ENCODE results near the gene GCK.

GCK gene

DNA sequence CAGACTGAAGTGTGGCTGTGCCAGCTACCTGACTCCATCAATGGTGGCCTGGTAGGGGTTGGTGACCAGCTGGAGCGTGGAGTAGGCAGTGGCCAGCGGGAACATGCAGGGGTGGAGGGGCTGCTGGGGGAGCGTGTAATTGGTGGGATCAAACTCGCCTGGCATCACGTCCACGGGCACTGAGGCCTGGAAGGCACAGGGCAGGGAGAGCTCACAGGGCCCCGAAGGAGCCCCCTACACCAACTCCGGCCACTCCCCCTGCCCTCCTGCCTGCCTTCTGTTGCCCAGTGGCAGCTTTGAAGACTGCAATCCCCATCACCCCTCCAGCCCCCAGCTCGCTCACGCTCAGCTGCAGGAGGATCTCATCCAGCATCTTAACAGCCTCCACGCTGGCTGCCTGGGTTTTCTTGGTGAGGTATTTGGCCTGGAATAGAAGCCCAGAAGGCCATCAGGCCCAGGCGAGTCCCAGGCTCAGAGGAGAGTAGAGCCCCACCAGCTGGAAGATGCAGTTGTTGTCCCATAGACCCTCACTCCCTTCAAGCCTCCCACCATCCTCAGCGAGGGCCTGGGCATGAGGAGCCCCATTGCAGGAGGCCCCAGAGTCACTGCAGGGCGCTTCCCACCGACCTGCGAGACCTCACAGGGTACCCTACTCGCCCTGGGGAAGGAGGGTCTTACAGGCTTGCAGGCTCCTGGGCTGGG lies 73.0 kb downstream of the GCK start:
- DNase-seq = no peak

DNA sequence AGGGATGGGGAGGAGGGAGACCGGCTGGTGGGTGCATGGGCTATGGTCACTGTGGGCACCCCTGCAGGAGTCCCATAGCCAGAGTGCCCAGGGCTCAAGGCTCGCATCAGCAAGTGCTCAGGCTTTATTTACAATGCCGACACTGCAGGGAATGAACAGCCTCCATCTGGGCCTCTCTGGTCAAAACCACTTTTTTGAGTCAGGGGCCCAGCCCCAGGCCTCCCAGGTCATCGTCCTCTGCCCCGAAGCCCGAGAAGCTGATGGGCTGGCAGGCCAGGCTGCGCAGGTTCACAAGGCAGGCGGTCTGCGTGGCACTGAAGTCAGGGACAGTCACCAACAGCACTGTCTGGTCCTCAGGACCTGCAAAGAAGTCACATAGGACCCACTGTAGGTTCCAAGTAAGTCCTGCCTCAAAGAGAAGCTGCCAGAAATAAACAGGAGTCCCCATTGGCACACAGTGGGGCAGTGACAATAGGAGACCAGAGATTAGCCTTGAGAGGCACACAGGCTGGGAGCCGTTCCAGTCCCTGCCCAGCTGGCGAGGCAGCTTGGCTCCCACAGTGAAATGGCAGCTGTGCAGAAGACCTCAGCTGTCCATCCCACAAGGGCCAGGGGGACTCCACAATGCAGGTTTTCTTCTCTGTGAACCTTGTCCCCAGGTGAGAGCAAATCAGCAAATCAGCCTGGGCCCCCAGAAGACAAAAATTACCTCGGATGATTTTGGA lies 74.5 kb downstream of the GCK start:
- peak; percentile 66 for DNase-seq

DNA sequence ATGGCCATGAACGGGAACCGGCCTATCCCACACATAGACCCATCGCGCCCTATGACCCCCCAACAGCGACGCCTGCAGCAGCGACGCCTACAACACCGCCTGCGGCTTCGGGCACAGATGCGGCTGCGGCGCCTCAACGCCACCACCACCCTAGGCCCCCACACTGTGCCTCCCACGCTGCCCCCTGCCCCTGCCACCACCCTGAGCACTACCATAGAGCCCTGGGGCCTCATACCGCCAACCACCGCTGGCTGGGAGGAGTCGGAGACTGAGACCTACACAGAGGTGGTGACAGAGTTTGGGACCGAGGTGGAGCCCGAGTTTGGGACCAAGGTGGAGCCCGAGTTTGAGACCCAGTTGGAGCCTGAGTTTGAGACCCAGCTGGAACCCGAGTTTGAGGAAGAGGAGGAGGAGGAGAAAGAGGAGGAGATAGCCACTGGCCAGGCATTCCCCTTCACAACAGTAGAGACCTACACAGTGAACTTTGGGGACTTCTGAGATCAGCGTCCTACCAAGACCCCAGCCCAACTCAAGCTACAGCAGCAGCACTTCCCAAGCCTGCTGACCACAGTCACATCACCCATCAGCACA lies 75.4 kb downstream of the GCK start:
- DNase-seq = no peak

DNA sequence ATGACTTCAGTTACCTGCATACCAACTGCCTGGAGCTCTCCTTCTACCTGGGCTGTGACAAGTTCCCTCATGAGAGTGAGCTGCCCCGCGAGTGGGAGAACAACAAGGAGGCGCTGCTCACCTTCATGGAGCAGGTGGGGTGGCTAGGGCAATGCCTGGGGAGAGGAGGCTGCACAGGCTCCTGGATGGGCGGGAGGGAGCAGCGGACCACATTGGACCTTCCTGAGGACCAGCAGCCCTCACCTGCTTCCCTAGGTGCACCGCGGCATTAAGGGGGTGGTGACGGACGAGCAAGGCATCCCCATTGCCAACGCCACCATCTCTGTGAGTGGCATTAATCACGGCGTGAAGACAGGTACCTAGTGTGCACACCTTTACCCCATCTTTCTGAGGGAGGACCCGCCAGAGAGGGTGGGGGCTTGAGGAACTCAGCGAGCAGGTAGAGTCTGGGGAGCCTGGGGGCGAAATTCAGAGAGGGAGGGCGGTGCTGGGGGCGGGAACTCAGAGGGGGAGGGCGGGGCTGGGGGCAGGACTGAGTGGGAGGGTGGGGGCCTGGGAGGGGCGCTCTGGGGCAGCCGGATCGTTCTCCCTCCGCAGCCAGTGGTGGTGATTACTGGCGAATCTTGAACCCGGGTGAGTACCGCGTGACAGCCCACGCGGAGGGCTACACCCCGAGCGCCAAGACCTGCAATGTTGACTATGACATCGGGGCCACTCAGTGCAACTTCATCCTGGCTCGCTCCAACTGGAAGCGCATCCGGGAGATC lies 76.1 kb downstream of the GCK start:
- DNase-seq = no peak

DNA sequence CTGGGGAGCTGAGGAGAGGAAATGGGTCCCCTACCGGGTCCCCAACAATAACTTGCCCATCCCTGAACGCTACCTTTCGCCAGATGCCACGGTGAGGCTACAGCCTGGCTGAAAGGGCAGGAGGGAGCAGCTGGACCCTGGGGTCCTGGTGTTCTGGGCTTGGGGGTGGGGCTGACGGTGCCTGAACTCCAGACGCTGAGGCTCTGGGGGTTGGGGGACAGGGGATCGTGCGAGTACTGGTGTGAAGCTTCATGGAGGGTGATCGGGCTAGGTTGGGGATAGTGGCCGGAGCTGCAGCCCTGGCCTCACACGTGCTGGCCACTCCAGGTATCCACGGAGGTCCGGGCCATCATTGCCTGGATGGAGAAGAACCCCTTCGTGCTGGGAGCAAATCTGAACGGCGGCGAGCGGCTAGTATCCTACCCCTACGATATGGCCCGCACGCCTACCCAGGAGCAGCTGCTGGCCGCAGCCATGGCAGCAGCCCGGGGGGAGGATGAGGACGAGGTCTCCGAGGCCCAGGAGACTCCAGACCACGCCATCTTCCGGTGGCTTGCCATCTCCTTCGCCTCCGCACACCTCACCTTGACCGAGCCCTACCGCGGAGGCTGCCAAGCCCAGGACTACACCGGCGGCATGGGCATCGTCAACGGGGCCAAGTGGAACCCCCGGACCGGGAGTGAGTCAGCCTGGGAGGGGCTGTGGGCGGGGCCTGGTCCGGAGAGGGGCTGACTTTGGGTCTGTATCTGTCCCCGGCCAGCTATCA lies 76.8 kb downstream of the GCK start:
- DNase-seq = no peak

DNA sequence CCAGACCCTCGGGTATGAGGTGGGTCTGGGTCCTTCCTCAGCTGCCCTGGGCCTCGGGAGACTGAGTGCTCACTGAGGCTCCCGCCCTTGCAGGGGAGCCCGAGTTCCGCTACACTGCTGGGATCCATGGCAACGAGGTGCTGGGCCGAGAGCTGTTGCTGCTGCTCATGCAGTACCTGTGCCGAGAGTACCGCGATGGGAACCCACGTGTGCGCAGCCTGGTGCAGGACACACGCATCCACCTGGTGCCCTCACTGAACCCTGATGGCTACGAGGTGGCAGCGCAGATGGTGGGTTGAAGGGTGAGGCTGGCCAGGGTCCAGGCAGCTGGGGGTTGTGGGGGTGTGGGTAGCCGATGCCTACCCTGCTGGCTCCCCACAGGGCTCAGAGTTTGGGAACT lies 77.5 kb downstream of the GCK start:
- no peak for DNase-seq

DNA sequence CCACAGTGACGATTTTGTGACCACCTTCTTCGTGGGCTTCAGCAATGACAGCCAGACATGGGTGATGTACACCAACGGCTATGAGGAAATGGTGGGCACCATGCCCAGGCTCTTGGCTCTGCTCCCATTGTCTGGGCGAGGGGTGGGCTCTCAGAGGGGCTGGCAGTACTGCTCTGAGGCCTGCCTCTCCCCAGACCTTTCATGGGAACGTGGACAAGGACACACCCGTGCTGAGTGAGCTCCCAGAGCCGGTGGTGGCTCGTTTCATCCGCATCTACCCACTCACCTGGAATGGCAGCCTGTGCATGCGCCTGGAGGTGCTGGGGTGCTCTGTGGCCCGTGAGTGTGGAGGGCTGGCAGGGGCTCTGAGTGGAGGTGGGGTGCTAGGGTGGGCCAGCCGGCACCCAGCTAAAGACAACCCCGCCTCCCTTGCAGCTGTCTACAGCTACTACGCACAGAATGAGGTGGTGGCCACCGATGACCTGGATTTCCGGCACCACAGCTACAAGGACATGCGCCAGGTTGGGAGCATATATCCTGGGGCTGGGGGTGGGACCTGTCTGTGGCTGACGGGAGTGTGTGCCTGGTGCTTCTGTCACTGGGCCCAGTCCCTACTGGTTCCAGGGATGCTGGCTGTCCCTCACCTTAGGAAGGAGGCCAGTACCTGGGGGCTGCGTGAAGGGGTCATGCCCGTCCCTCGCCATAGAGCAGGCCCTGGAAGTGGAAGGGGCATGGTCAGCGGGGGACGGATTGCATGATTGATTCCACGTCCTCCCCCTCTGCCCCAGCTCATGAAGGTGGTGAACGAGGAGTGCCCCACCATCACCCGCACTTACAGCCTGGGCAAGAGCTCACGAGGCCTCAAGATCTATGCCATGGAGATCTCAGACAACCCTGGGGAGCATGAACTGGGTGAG lies 78.3 kb downstream of the GCK start:
- DNase-seq = no peak

DNA sequence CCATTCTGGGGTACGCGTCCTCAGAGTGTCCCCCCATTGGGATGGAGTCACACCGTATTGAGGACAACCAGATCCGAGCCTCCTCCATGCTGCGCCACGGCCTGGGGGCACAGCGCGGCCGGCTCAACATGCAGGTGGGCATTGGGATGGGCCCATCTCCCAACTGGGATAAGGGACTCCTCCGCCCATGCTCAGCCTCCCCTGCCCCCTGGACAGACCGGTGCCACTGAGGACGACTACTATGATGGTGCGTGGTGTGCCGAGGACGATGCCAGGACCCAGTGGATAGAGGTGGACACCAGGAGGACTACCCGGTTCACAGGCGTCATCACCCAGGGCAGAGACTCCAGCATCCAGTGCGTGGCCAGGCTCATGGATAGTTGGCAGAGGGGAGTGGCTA lies 79.2 kb downstream of the GCK start:
- no peak for DNase-seq

DNA sequence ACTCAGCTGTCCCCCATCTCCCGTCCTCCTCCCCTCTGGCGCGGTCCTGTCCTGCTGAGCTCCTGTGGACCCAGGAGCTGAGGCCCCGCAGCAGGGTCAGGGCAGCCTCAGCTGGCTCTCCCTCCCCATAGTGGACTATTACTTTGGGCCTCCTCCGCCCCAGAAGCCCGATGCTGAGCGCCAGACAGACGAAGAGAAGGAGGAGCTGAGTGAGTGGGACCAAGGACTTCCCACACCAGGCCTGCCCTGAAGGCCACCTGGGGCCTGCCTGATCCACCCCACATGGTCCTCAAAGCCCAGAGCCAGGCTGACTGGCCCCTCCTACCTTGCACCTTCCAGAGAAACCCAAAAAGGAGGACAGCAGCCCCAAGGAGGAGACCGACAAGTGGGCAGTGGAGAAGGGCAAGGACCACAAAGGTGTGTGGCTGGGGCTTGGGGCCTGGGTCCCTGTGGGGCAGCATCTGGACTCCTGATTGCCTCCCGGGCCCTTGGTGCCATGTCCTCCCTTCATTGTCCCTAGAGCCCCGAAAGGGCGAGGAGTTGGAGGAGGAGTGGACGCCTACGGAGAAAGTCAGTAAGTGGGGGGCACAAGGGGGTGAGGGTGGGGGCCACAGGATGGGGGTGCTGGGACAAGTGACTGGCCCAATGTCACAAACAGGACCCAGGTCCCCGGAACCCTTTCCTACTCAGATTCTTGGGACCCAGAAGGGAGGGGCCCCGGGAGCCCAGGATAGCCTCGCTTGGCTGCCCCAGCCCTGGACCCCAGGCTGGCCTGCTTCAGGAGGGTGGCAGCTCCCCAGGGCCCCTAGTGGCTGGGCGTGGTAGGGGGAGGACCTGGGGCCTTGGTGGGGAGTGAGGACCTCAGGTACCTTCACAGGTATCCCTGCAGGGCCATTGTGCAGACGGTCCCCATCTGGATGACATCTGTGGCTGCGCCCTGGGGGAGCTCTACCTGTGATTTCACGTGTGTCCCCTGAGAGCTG lies 80.2 kb downstream of the GCK start:
- no peak for DNase-seq

DNA sequence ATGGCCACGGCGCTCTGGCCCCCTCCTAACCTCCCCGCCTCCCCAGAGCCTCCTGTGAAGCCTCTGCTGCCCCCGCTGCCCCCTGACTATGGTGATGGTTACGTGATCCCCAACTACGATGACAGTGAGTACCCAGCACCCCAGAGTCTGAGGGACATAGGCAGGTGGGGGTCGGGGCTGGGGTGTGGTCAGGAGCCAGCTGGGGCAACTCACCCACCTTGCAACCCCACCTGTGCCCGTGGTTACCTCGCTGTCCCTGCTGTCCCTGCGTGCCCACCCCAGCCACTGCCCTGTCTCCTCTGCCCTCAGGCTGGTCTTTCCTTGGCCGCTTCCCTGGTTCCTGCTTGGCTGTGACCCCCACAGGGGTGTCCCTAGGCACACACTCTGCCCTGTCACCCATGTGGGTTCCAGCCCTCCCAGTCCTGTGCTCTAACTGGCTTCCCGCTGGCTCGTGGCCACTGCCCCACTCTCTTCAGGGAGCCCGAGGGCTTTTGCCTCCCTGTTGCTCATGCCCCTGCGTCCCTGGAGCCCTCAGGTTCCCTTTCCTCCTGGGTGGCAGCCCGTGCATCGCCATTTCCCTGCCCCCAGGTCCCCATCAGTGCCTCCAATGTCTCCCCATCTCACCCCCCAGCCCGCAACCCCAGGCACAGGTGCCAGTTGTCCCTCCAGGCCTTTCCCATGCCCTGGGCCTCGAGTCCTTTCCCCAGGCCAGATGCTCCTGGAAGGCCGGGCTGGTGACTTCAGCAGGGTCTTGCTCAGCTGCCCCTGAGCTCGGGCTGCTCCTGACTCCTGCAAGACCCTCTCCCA lies 81.1 kb downstream of the GCK start:
- DNase-seq = no peak

DNA sequence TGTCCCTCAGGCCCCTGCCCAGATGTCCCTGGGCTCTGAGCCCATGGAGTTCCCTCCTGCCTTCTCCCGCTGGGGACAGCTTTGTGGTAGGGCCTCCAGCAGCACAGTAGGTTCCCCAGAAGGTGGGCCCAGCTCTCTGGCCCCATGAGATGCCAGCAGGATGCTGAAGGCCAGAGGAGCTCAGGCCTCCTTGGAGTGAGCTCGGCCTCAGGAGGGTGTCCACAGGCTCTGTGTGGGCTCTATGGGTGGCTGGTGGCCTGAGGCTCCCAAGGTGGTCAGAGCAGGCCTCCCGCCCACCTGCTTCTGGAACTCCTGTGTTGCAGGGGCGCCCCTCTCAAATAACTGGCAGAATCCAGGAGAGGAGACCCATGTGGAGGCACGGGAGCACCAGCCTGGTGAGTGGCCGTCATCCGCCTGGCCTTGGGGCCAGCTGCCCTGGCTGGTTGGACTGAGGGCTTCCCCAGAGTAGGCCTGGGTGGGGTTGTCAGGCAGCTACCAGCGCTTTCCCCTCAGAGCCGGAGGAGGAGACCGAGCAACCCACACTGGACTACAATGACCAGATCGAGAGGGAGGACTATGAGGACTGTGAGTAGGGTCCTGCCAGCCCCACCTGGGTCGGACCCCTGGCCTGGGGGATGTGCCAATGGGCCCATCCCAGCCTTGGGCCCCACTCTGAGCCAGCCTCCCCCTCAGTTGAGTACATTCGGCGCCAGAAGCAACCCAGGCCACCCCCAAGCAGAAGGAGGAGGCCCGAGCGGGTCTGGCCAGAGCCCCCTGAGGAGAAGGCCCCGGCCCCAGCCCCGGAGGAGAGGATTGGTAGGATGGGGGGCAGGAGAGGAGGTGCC lies 81.9 kb downstream of the GCK start:
- DNase-seq = no peak

DNA sequence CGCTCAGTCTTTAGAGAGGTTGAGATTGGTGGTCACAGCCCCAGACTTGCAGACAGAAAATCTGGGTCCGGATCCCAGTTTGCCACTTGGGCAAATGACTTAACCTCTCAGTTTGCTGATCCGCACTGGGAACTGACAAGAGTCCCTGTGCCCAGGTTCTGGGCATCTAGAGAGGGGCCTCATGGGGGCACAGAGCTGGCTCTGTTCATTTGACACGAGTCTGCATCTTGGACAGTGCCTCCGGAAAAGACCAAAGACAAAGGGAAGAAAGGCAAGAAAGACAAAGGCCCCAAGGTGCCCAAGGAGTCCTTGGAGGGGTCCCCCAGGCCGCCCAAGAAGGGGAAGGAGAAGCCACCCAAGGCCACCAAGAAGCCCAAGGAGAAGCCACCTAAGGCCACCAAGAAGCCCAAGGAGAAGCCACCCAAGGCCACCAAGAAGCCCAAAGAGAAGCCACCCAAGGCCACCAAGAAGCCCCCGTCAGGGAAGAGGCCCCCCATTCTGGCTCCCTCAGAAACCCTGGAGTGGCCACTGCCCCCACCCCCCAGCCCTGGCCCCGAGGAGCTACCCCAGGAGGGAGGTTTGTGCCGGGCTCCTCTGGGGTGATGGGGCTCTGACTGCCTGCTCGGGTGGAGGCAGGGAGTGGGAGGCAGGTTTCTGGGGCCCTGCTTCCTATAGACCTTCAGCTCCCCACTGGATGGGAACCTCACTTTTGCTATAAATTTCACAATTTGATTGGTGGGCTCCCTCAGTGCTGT lies 82.8 kb downstream of the GCK start:
- no peak for DNase-seq

DNA sequence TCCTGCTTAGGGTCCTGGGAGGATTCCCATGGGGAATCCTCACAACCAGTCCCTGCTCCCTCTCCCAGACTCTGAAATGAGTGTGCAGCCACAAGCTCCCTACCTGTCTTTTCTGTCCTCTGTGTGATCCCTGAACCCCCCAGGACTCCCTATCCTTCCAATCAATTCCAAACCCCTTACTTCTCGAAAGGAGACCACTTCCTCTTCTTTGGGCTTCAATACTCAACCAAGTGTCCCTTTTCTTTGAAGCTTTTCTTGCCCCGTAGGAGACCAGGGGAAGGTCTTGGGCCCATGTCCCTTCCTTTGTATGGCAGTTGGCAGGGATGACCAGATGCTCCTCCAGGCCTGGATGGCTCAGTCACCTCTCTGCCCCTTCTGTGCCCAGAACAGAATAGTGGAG lies 83.4 kb downstream of the GCK start:
- DNase-seq = no peak

DNA sequence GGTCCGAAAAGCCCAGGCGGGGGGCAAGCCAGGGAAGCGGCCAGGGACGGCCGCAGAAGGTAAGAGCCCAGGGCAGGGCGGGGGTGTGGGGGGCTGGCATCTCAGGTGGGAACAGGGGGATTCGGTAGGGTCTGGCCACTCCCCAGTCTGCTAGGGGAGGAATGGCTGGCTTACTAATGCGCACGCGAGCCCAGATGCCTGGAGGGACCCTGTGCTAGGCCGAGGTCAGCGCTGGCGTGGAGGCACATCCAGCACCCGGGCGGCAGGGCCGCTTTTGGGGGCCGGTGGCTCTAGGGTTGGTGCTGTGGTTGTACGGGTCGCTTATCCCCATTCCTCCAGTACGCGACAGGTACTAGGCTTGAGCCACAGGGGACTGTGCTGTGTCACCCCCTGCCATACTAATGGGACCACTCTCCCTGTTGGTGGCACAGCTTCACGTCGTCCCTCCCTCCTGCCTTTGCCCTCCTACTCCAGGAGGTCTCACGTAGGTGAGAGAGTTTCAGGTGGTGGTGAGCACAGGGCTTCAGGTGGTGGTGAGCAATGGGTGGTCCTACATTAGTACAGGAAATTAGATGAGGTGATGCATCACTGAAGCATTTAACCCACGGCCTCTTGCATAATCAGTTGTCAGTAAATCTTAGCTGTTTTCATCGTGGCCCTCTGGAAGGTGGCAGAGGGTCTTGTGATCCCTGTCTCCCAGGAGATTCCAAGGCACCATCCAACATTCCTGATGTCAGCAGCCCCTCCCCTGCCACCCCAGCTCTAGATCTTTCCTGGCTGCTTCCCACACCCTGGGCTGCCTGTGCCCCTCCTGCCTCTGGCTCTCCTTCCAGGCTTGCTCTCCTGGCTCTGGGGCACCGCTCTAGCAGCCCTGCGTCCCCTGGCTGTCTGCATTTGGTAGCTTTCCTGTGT lies 84.1 kb downstream of the GCK start:
- no peak for DNase-seq

DNA sequence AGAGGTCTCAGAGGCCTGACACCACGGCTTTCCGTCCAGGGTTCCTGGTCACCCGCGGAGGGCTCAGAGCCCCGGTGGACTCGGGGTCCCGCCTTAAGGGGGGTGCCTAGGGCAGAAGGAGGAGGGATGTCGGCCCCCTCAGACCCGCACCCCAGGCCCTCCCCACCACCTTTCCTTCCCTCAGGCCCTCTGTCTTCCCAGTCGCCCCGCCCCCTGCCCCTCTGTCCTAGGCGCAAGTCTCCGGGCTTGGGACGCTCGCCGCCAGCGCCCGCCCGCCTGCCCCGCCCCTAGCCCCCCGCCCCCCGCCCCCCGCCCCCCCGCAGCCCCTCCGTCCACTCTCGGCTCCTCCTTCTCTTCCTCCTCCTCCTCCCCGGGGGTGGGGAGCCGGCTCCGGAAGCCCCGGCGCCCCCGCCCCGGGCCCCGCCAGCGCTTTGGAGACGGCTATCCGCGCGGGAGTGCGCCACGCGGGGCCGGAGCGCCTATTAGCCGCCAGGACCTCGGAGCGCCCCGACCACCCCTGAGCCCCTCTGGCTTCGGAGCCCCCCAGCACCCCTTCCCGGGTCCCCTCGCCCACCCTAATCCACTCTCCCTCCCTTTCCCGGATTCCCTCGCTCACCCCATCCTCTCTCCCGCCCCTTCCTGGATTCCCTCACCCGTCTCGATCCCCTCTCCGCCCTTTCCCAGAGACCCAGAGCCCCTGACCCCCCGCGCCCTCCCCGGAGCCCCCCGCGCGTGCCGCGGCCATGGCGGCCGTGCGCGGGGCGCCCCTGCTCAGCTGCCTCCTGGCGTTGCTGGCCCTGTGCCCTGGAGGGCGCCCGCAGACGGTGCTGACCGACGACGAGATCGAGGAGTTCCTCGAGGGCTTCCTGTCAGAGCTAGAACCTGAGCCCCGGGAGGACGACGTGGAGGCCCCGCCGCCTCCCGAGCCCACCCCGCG lies 85.0 kb downstream of the GCK start, which contains the start of gene AEBP1:
Gene AEBP1, plus strand, starts transcription at position 423 of the 937 bp plus-strand sequence. Its CDS starts 321 bp downstream, at position 744.
- peak; percentile 77 for DNase-seq

Measured in left hindlimb (tissue), 1 donor.